Testis (tissue), 2 donors: ENCODE data around the gene CA7.

Experiments
- CTCF ChIP-seq, 3 experiments: fragments of 450-650 bp in 2 of 3; fragments of 200-600 bp in 1 of 3; sonication (generic) in 1 of 3; IDR thresholded peaks; one replicate each; pipeline ENCODE4 v1.5.1; 2016 to 2019; ENCODE audit warnings: antibody characterized with exemption in 3 of 3, mild to moderate bottlenecking in 2 of 3, moderate library complexity in 1 of 3
- POLR2A ChIP-seq: fragments of 450-650 bp; IDR thresholded peaks from one replicate; pipeline ENCODE4 v1.6.1; 2017; ENCODE audit warnings: antibody characterized with exemption, mild to moderate bottlenecking, moderate library complexity

GRCh38 chr16:66841366-66841765 is 2.8 kb upstream of the CA7 start:
- TF ChIP-seq CTCF (IDR thresholded peaks at IDR 0.05) (no peak), POLR2A (no peak)
